SK-N-MC (cell line): ENCODE results near the gene HPS1.

Source experiments
- EZH2 ChIP-seq: fragments of 200-600 bp; sonication (generic); IDR thresholded peaks from one replicate; pipeline ENCODE4 v1.6.1; 2017; ENCODE audit warnings: antibody characterized with exemption
- POLR2AphosphoS5 ChIP-seq: IDR thresholded peaks from 2 replicates; pipeline ENCODE4 v1.6.1; 2012; ENCODE audit warnings: mild to moderate bottlenecking, low read depth, low read length, borderline replicate concordance

- TF ChIP-seq POLR2AphosphoS5 (no peak), EZH2 (no peak)
Observed at GRCh38 chr10:98420786-98421185, 25.9 kb downstream of the HPS1 start.
